SIG-M5 treated with dmso at 0.1 percent for 504 hours (cell line): ENCODE measurements around the gene RAD9A.
A peak's percentile ranks its signal among the peaks of the same experiment; 100 is the strongest.
"Not testable (repeated sequence)": the region's sequence is repeated elsewhere in the genome, so short reads cannot be mapped to it uniquely, and the experiment has no call there.

ENCODE experiments used
- DNase-seq: peaks from one replicate; lab custom pipeline; 2025; ENCODE audit not compliant: unreplicated experiment; lab: John Stamatoyannopoulos, UW

RAD9A gene

GRCh38 chr11:67422891-67423290 lies 31.1 kb downstream of the RAD9A start:
- DNase-seq: no peak

GRCh38 chr11:67423466-67423865 lies 31.7 kb downstream of the RAD9A start:
- DNase-seq: no peak

- DNase-seq: no peak
Measured at GRCh38 chr11:67423891-67424613, 32.3 kb downstream of the RAD9A start.

- DNase-seq: not testable (repeated sequence)
Measured at GRCh38 chr11:67427364-67427859, 35.6 kb downstream of the RAD9A start.

GRCh38 chr11:67428052-67429001 lies 36.5 kb downstream of the RAD9A start, which contains the start of gene RPS6KB2:
Gene RPS6KB2, plus strand, starts transcription at chr11:67428494. Its CDS starts 52 bp downstream, at chr11:67428546.
- DNase-seq: peak; percentile 93

GRCh38 chr11:67429038-67429668 lies 37.4 kb downstream of the RAD9A start:
- no peak for DNase-seq

- no peak for DNase-seq
Measured at GRCh38 chr11:67429722-67430121, 37.9 kb downstream of the RAD9A start.

- no peak for DNase-seq
Measured at GRCh38 chr11:67431346-67432249, 39.8 kb downstream of the RAD9A start.

- DNase-seq: no peak
Measured at GRCh38 chr11:67432655-67433349, 41.0 kb downstream of the RAD9A start.

GRCh38 chr11:67433536-67434394 lies 42.0 kb downstream of the RAD9A start:
- DNase-seq: no peak

- DNase-seq: no peak
Measured at GRCh38 chr11:67434395-67434881, 42.7 kb downstream of the RAD9A start.

GRCh38 chr11:67435031-67435726 lies 43.4 kb downstream of the RAD9A start:
- DNase-seq: no peak

GRCh38 chr11:67435727-67436458 lies 44.1 kb downstream of the RAD9A start:
- no peak for DNase-seq

- no peak for DNase-seq
Measured at GRCh38 chr11:67436459-67437081, 44.8 kb downstream of the RAD9A start.

GRCh38 chr11:67437082-67437808 lies 45.5 kb downstream of the RAD9A start, which contains the start of gene PTPRCAP:
Gene PTPRCAP, minus strand, starts transcription at chr11:67437682. Its CDS starts 63 bp downstream, at chr11:67437619.
- no peak for DNase-seq

GRCh38 chr11:67437809-67438157 lies 46.0 kb downstream of the RAD9A start:
- DNase-seq: no peak
